ENCODE results near the gene RALGAPA2.

RALGAPA2 gene

DNA sequence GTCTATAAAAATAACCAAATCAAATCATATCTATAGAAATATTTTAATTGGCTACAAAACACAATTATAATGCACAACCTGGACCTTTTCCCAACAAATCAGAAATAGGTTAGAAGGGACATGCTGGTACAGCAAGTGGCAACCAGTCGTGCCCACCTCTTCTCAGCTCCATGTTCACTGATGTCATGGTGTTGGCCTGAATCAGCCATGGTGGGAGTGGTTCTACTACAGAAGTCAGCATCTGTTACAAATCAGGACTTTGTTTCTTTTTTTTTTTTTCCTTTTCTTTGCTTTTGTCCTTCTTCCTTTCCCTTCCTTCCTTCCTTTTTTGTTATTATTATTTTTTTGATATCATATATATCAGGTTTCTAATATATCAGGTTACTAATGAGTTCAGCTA, 91.2 kb downstream of the RALGAPA2 start:
- Histone ChIP-seq H3K36me3 (ENCODE audit: insufficient read depth, low read length) (no peaks in the 10 kb centered on the region), H3K4me1 (ENCODE audit: insufficient read depth, low read length, severe bottlenecking) (no peaks in the 10 kb centered on the region), H3K4me2 (ENCODE audit: low read length) (no peak overlapping the region), H3K9ac (ENCODE audit: low read length) (no peak overlapping the region), H2AFZ (ENCODE audit: low read length) (no peak overlapping the region), H3K9me2 (ENCODE audit: low read depth, low read length) (no peaks in the 10 kb centered on the region), H3K4me3 (ENCODE audit: low read depth, low read length, poor library complexity, severe bottlenecking) (no peak overlapping the region), H4K20me1 (ENCODE audit: insufficient read depth, low read length) (no peaks in the 10 kb centered on the region), H3K79me2 (ENCODE audit: insufficient read depth, low read length) (no peaks in the 10 kb centered on the region), H3F3A (ENCODE audit: insufficient read depth, low read length) (no peaks in the 10 kb centered on the region), H3K27me3 (ENCODE audit: insufficient read depth, low read length) (no peaks in the 10 kb centered on the region), H3K27ac (ENCODE audit: low read depth, low read length, poor library complexity, severe bottlenecking) (no peak overlapping the region), H3K9me3 (ENCODE audit: low read length) (no peaks in the 10 kb centered on the region)
- TF ChIP-seq, protein P1, sequence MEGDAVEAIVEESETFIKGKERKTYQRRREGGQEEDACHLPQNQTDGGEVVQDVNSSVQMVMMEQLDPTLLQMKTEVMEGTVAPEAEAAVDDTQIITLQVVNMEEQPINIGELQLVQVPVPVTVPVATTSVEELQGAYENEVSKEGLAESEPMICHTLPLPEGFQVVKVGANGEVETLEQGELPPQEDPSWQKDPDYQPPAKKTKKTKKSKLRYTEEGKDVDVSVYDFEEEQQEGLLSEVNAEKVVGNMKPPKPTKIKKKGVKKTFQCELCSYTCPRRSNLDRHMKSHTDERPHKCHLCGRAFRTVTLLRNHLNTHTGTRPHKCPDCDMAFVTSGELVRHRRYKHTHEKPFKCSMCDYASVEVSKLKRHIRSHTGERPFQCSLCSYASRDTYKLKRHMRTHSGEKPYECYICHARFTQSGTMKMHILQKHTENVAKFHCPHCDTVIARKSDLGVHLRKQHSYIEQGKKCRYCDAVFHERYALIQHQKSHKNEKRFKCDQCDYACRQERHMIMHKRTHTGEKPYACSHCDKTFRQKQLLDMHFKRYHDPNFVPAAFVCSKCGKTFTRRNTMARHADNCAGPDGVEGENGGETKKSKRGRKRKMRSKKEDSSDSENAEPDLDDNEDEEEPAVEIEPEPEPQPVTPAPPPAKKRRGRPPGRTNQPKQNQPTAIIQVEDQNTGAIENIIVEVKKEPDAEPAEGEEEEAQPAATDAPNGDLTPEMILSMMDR (IDR thresholded peaks at IDR 0.05; ENCODE audit: low read length): no peak
- no peak for TF ChIP-seq EZH2 (IDR thresholded peaks at IDR 0.05; ENCODE audit: borderline replicate concordance, low read length)

DNA sequence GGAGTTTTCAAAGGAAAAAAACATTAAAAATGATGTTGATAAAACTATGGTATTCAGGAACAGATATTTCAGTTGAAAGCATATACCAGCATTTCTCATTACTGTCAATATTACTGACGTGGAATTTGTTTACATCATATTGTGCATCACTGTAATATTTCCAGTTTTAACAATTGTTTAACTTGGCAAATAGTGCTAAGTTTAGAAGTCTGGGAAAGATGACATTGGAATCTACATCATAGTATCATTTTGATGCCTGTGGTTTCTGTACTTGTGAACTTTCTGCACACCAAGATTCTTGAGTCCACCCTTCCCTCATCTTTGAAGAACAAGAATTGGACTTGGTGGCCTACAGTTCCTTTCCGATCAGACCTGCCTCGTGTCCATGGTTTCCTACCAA, 98.1 kb downstream of the RALGAPA2 start:
- H3K4me2 ChIP-seq (ENCODE audit: low read length): no peak overlapping the region
- H4K20me1 ChIP-seq (ENCODE audit: insufficient read depth, low read length): no peaks in the 10 kb centered on the region
- H3K4me3 ChIP-seq (ENCODE audit: low read depth, low read length, poor library complexity, severe bottlenecking): no peak overlapping the region
- H3K9ac ChIP-seq (ENCODE audit: low read length): no peak overlapping the region
- H3K9me3 ChIP-seq (ENCODE audit: low read length): no peaks in the 10 kb centered on the region
- H3K9me2 ChIP-seq (ENCODE audit: low read depth, low read length): no peaks in the 10 kb centered on the region
- H3K27me3 ChIP-seq (ENCODE audit: insufficient read depth, low read length): no peaks in the 10 kb centered on the region
- TF ChIP-seq, protein P1 (IDR thresholded peaks at IDR 0.05; ENCODE audit: low read length): no peak
- TF ChIP-seq EZH2 (IDR thresholded peaks at IDR 0.05; ENCODE audit: borderline replicate concordance, low read length): no peak
- no peaks in the 10 kb centered on the region for H3F3A ChIP-seq (ENCODE audit: insufficient read depth, low read length)
- no peaks in the 10 kb centered on the region for H3K4me1 ChIP-seq (ENCODE audit: insufficient read depth, low read length, severe bottlenecking)
- no peak overlapping the region for H3K27ac ChIP-seq (ENCODE audit: low read depth, low read length, poor library complexity, severe bottlenecking)
- no peaks in the 10 kb centered on the region for H3K36me3 ChIP-seq (ENCODE audit: insufficient read depth, low read length)
- H3K79me2 ChIP-seq (ENCODE audit: insufficient read depth, low read length): no peaks in the 10 kb centered on the region
- no peak overlapping the region for H2AFZ ChIP-seq (ENCODE audit: low read length)

DNA sequence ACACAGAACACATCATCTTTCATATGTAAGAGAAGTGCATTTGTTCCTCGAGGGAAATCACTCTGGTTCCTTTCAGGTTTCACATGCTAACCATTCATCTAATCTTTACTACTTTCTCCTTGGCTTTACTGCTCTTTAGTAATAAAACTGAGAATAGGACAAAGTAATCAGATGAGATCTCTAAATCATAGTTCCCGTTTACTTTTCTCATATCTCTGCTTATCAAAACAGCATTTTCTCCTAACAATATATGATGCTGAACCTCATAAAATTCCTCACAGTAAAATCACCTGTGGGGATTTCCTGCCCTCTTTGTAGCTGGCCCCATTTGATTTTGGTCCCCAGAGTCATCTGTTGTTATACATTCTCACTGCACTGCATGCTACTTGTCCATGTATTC, 100.2 kb downstream of the RALGAPA2 start:
- H3K4me2 ChIP-seq (ENCODE audit: low read length): no peak overlapping the region

More for the DNA sequence above, 100.2 kb downstream of the RALGAPA2 start:
- H2AFZ ChIP-seq (ENCODE audit: low read length): no peak overlapping the region
- H3K9me2 ChIP-seq (ENCODE audit: low read depth, low read length): no peaks in the 10 kb centered on the region
- H3K9me3 ChIP-seq (ENCODE audit: low read length): no peaks in the 10 kb centered on the region
- H3K9ac ChIP-seq (ENCODE audit: low read length): no peak overlapping the region
- H3K27me3 ChIP-seq (ENCODE audit: insufficient read depth, low read length): no peaks in the 10 kb centered on the region
- H3K4me3 ChIP-seq (ENCODE audit: low read depth, low read length, poor library complexity, severe bottlenecking): no peak overlapping the region
- TF ChIP-seq EZH2 (IDR thresholded peaks at IDR 0.05; ENCODE audit: borderline replicate concordance, low read length): no peak
- TF ChIP-seq, protein P1 (IDR thresholded peaks at IDR 0.05; ENCODE audit: low read length): no peak
- no peaks in the 10 kb centered on the region for H4K20me1 ChIP-seq (ENCODE audit: insufficient read depth, low read length)
- no peaks in the 10 kb centered on the region for H3K4me1 ChIP-seq (ENCODE audit: insufficient read depth, low read length, severe bottlenecking)
- H3K79me2 ChIP-seq (ENCODE audit: insufficient read depth, low read length): no peaks in the 10 kb centered on the region
- H3K27ac ChIP-seq (ENCODE audit: low read depth, low read length, poor library complexity, severe bottlenecking): no peak overlapping the region
- no peaks in the 10 kb centered on the region for H3K36me3 ChIP-seq (ENCODE audit: insufficient read depth, low read length)
- no peaks in the 10 kb centered on the region for H3F3A ChIP-seq (ENCODE audit: insufficient read depth, low read length)

All from OCI-LY1 (cell line).